Germinal center (tissue), 1 donor: ENCODE measurements around the gene ATXN1.

Experiments
- DNase-seq: peaks from one replicate; pipeline ENCODE4 v3.0.0; 2012; ENCODE audit warnings: mixed read lengths, low spot score

The ATXN1 gene

DNA sequence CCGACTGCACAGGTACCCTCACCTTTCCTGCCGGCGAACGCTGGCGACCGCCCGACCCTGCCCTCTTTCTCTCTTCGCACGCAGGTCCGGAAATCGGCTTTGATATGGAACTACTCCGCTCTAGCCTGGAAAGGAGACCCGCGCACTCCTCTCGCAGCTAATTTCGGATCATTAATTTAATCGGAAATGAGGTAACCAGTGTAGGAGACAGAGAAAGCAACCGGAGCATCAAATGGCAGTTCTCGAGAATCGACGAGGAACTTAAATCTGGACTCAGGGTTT is 949 bp upstream of the ATXN1 start:
- DNase-seq: no peak

DNA sequence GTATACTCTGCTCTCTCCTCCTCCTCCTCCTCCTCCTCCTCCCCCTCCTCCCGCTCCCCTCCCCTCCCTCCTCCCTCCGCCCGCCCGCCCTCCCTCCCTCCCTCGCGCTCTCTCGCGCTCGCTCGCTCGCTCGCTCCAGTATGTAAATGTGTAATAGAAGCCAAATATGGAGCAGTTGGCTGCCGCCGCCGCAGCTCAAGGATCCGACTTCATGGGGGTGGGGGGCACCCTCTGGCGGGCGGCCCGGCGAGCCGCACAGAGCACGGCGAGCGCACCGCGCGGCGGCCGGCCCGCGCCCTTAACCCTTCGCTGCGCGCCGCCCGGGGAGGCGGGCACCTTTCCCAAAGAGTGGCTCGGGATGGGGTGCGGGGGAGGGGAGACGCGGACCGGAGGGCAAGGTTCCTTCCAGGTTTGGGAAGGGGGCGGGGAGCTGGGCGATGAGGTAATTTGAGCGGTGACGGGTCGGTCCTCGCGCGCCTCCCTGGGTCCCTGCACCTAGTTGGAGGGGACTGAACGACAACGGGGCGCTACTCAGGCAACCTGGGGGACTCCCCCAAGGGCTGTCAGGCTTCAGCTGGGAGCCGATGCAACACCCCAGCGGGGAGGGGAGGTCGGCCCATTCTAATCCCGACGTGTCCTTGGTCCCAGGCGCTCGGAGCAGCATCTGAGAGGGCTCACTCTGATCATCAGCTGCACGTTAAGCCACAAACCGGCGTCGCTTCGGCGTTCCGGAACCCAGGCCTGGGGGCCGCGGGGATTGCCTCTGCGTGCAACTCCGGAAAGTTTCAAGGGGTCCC is 409 bp upstream of the ATXN1 start:
- peak; percentile 64 for DNase-seq

DNA sequence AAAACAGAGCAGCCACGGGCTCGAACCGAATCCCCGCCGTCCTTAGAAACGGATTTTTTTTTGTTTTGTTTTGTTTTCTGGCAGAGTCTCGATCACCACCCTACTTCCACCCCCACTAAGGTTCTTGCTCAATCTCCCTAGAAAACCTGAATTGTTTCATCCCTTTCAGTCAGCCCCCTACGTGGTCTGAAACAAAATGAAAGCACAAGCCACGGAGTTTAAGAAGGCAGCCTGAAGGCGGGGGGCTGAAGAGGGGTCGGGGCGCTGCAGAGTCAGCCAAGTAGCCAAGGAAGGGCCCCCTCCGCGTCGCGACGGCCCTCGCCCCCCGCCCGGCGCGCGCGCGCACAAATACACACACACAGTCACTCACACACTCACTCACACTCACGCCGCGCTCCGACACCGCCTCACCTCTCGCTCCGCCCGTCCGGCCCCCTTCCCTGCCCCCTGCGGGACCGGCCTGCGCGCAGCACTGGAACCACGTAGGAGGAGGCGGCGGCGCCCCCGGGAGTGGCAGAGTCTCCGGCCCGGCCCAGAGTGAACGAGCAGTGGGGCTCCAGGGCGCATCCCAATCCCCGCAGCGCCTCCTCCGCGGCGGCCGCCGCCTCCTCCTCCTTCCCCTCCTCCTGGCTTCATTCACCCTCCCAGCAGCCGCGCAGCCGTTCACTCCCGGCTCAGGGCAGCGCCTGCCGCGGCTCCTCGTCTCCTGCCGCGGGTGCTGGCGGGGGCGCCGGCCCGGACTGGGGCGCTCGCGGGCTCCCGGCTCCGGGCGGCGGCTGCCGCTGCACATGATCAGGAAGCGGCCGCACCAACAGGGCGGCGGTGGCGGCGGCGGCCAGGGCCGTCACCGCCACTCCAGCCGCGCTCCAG is 1.4 kb downstream of the ATXN1 start:
- DNase-seq: peak; percentile 61

DNA sequence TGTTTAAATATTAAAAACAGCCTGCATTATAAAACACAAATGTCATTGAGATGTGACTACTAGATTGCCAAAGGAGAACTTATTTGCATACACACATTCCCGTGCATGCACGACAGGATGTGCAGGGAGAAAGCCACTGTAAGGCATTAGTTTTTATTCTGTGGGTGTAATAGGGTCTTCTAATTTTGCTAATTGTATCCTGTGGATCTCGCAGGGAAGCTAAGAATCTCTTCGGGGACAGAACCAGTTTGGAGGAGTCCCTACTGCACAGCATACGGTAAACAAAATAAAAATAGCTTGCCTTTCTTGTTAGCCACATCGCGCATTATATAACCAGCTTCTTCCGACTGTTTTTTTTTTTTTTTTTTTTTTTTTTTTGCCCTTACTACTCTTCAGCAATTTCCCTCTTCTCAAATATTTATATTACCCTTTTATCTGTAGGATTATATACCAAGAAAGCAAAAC is 2.0 kb downstream of the ATXN1 start:
- no peak for DNase-seq

DNA sequence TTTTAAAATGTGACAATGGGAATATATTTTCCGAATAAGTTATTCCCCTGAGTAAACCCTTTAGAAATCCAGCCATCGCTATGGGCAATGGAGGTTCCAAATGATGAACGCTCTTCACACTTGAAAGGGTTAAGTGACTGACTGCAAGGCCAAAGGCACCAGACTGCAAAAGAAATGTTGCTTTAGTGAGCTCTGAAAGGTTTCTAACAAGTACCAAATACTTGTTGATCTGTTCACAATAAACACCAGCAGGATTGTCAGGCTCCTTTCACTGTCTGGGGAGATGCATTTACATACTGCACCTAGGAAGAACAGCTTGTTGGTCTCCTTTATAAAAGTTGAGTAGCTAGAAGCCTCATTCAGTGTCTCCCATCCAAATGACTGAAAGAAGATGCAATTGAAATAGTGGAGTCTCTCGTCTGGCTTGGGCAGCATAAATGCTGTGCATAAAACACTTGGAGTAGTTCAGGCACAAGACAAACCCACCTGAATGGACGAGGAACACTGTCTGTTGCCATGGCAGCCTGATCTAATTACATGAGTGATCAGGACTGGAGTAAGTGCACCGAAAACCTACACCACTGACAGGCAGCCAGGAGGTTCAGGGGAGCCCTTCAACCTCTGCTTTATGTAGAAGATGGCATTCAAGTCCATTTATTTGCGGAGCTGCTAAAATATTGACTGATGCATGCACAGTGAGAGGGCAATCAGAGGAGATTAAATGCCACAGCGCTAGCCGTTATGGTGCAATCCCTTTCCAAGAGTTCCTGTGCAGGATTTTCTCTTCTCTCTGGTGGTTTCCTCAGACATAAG is 2.9 kb downstream of the ATXN1 start:
- no peak for DNase-seq

DNA sequence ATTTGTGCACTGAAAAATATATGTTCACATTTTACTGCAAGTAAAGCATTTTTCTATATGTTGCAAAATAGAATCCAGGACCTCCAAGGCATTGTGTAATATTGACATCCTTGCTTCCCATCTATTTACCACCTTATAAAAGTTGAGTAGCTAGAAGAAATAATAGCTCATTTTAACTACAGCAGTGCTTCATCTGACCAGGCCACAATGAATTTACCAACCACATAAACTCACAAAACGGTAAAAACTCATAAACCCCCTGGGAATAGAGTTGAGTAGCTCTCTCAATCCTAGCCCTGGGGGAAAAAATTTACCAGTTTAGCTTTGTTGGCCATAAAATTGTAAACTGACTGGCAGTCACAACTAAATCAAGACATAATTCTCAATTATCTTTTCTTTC is 3.9 kb downstream of the ATXN1 start:
- no peak for DNase-seq

DNA sequence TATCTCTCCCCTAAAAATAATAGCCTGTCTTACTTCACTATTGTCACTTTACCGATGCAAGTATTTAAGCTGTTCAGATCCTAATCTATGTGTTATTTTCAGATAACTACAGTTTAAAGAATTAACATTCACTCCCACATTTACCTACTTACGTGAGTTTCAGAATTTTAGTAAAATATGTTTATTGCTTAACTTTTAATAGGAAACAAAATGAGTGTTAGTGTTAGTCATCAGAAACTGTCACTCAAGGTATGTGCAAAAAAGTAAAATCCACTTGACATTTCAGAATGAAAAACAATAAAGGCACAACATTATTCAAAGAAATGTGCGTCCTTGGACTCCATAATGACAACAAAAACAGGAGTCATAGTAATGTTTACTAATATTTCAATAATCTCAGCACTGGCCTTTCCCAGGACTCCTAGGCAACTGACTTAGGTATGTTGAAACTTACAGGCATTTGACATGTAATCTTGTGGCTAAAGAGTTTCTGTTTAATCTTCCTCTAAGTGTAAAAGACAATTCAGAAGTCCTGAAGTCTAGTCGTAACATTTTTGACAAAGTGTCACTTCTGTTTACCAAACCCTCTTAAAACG is 4.5 kb downstream of the ATXN1 start:
- DNase-seq: no peak

DNA sequence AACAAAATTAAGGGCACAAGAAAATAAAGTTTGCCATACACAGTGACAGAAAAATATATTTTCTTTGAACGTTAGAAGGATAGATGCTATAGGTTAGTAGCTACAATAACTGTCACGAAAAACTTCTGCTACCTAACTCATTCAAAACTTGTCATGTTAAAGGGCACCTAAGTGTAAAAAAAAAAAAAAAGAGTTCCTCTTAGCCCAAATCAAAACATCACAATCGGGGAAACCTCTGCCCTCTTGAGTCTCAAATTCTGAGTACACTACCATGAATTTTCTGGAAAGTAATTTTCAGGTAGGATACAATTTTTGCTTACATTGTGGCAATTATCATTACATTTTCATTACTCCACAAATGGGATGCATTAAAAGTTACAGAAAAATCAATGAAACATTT is 5.7 kb downstream of the ATXN1 start:
- no peak for DNase-seq

DNA sequence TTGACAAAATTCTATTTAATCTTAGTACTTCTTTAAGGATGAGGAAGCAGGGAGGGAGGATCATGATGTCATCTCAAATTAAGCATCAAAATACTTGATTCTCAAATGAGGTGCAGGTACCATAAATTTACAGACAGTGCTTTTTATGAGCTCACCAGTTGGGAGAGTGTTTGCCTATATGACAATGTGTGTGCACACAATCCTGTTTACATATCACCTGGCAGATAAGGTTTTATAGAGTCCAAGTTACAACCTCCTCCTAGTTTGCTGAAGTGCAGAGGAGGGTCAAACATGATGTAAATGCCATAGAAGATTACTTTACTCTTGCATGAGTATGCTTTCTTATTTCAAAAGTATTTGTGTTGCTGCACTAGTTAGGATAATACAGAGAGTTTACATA is 6.4 kb downstream of the ATXN1 start:
- DNase-seq: no peak

DNA sequence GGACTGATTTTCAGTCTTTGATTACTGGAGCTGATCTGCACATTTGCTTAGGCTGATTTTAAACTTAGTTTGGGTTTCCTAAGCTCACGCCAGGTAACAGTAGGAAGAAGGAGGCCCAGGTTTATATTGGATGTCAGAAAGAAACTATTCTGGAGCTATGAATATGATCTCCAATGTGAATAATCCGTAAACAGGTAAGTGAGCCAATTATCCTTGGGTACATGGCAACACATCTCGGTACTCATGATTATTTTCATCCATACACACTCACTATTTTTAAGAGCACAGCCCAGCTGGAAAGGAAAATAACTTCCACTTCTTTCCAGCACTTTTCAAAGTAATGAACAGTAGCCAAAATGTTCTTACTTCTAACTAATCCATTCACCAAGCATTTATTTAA is 7.0 kb downstream of the ATXN1 start:
- no peak for DNase-seq

DNA sequence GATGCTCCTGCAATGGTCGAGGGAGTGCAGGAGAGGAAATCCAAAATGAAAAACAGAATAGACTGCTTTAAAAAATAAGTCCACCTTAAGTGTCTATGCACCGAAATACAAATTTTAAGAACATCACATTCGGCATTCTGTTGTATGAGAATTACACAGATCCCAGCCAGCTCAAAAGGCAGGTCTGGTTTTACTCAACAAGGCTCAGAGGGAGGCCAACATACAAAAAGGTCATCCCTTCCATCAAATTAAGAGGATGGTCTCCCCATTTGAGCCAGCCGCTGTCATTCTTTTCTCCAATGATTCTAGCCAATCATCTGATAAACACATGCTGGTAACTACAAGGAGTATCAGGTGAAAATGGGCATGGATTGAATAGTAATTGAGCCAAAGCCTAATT is 7.9 kb downstream of the ATXN1 start:
- DNase-seq: no peak

DNA sequence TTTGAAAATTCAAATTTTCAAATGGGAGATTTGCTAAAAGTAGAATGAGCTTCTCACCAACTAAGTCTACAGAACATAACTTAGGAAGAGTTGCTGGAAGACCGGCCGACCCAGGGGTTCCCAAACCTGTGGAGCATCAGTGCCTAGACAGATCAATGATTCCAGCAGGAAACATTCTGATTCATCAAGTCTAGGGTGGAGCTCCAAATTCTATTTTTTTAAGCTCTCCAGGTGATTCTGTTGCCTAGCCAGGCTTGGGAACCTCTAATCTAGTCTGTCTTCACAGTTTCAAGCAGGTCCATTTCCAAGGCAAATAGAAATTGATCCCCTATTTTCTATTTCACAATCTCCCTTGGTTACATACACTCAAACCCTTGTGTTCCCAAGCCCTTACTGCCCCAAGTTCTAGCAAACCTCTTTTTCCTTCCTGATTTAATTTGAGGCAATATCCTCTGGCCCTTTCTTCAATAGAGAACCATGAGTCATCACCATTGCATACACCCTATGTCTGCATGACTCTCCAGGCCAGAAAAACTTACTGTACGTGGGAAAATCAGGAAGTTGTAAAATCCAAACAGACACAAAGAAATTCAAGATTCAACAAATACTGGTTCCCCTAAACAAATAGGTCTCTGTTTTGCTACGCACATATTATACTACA is 8.9 kb downstream of the ATXN1 start:
- DNase-seq: no peak

DNA sequence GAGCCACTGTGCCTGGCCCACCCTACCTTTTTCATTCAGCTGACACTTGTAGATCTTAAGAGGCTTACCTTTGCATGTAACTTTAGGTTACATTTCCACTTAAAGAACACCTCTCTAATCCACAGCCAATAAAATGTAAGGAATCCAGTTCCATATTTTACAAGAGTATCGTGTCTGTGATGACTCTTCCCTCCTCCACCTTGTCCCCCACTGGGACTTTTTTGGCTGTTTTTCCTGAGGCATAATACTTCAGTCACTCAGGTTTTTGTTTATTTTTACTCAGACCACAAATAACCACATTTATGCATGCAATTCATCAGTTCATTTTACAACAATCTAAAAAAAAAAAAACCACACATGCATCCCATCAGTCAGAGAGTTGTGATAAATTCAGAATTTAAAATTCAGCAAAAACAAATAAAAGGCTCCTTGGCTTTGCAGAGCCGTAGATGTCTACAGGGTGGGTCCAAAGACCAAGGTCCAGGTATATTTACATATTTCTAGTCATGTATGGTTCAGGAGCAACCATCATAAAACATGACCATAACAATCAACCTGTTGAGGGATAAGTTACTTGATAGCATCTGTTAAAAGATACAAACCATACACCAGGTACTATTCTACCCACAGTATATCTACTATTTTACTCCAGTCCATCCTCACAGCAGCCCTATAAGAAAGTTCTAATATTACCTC is 9.9 kb downstream of the ATXN1 start:
- DNase-seq: no peak

DNA sequence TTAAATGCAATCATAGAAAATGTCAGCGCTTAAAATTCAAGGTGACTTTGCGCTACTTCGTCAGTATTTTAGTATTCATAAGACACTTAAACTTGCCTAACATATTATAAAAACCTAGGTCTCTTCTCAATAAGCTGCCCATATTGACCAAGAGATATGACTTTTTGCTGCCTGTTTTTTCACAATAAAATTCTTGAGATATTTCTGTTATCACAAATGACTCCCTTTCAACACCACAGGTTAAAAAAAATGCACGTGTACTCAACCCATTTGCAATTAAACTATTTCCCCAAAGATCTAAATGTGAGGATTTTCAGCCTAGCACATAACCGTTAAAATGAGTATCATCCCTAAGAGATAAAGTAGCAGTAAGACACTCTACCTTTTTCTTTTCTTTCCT is 10.7 kb downstream of the ATXN1 start:
- DNase-seq: no peak

DNA sequence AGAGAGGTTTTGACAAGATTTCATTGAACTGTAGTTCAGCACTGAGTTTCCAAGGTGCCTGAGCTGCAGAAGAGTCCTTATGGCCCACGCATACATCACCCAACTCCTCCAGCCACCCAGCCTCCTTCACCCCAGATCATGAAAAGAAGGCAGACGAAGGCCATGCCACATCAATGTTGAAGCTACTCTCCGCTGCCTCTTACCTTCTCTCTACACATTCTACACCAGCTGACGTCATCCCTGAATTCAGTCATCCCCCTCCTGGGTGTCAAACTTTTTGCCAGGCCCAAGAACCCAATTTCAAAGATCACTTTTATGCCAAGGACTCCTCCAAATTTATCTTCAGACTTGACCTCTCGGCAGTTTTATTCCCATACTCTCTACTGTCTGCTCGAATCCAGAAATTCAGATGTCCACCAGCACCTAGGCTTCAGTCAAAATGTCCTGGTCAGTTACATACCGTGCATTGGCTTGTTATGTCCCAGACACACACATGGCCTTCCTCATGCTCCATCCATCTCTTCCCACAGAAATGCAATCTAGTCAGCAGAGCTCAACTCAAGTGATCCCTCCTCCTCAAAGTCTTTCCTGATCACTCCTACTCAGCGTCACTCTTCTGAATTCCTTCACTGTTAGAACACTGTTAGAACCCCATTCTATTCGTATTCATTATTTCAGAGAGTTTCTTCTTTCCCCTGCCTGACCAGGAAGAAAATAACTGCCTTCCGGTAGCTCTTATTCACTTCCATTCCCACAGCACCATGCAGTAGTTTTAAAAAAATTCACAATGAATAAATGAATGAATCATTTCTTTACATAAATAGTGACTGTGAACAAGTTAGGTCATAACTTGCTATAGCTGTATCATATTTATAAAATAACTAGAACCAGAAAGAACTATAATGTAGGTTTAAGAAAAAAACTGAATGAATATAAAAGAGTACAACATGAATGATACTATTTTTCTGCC is 11.5 kb downstream of the ATXN1 start:
- DNase-seq: no peak

DNA sequence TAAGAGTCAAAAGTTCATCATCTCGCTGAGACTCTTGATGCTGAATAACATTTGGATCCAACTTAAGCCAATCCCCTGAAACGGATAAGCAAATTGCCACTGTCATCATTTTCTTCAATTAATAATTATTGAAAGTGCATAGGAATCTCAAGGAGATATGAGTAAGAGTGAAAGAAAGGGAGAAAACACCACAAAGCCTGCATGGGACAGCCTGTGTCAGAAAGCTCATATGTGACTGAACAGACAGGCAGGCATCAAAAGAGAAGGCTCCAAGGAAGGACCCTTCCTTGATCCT is 13.3 kb downstream of the ATXN1 start:
- no peak for DNase-seq

DNA sequence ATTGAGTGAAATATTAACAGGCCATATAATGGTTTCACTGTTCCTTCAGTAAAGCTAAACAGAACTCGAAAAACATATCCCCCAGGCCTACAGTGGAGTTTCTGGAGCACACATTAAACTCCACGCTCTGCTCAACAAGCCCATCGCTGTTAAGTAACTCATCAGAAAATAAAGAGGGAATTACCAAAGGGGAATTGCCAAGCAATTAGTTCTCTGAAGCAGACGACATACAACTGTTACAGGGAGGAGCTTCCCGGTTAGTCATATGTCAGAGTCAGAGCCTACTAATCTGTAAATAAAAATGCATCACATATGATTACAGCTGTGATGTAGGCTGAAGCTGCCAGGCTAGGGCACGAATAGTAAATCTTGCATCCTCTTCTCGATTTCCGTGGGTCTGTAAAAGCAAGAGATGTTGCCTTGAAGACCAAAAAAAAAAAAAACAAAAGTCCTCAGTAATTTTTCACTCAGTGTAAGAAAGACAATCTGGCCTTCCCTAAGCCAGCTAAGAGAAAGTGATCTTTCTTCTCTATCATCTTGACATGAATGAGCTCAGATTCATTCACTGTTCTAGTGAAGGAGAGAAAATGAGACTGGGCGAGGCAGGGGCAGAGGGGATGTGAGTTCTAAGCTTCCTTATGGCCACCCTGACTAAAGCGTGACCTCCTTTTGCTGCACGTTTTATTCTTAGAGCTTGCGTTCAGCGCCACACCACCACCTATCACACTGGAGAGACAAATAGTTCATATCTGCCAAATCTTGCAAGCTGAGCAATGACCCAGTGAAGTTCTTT is 13.8 kb downstream of the ATXN1 start:
- no peak for DNase-seq

DNA sequence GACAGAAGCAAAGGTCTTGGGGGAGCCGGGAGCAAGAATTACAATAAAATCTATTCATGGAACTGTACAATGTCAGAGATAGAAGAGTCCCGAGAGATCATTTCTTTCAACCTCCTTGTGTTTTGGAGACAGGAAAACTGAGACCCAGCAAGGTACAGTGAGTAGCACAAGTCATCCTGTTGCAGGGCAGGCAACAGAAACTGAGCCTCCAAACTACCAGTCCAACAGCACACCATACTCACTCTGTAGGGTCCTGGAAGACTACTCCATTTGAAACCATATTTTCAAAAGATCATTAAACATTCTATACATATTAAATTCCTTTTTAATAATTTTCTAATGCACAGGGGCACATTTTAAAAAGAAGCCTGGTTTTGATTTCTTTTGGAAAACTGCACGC is 14.4 kb downstream of the ATXN1 start:
- DNase-seq: no peak

DNA sequence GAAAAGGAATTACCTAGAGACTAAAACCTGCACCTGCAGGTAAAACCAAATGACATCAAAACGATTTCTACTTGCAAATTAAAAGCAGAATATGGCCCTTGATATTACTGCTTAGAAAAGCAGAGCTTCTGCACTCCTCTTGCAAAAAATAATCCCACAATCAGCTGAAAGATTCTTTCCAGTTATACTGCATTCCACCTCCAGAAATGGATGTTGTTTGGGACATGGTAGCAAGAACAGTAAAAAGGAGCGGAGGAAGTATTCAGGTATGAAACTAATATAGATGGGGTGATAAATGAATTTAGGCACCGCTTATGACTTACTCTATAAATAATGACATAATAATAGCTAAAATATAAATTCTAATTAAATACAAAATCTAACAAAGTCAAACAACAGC is 14.9 kb downstream of the ATXN1 start:
- DNase-seq: no peak
